IgD-negative memory B cell (primary cell): ENCODE measurements around the gene RNASE8. TPM values are rescaled to one million over a fixed set of nuclear protein-coding genes. Genes with fewer than 3 reads are reported as not detected.
"Not testable (repeated sequence)": the region's sequence is repeated elsewhere in the genome, so short reads cannot be mapped to it uniquely, and the experiment has no call there.

Experiments used
- H3K27ac Mint-ChIP-seq, 3 donors: one replicate each; pipeline ENCODE4 v1.8.0; 2020 to 2022; ENCODE audit warnings: mild to moderate bottlenecking in 3 of 3, mixed read lengths in 3 of 3, moderate library complexity in 1 of 3
- H3K27me3 Mint-ChIP-seq: one replicate; pipeline ENCODE4 v1.8.0; 2021; ENCODE audit warnings: mixed read lengths
- H3K36me3 Mint-ChIP-seq: one replicate; pipeline ENCODE4 v1.8.0; 2020; ENCODE audit warnings: mild to moderate bottlenecking, mixed read lengths
- H3K4me1 Mint-ChIP-seq, 3 donors: one replicate each; pipeline ENCODE4 v1.8.0; 2020 to 2022; ENCODE audit warnings: mixed read lengths in 3 of 3, mild to moderate bottlenecking in 1 of 3
- H3K4me3 Mint-ChIP-seq, 4 donors: one replicate each; pipeline ENCODE4 v1.8.0; 2020 to 2022; ENCODE audit warnings: mild to moderate bottlenecking in 4 of 4, mixed read lengths in 4 of 4, moderate library complexity in 3 of 4
- H3K9me3 Mint-ChIP-seq, 3 donors: one replicate each; pipeline ENCODE4 v1.8.0; 2020 to 2021; ENCODE audit warnings: mixed read lengths in 3 of 3, mild to moderate bottlenecking in 1 of 3
- polyA plus RNA-seq: library from polyadenylated mRNA; unstranded; fragments of 300-500 nt; fragmentation: Illumina TruSeq; gene quantifications from one replicate; pipeline ENCODE4 v1.2.3, GENCODE V29; 2021

RNASE8 gene
- polyA plus RNA-seq, 1 donor from 2014 or later: not detected

- peaks cover 11% of the 10 kb centered on the region for H3K27me3 Mint-ChIP-seq
- peaks cover 0 to 2% (median 0%) of the 10 kb centered on the region in 3 donors for H3K4me1 Mint-ChIP-seq
- H3K9me3 Mint-ChIP-seq: no peaks in the 10 kb centered on the region
- H3K4me3 Mint-ChIP-seq: no peak overlapping the region
- peaks cover 3% of the 10 kb centered on the region for H3K36me3 Mint-ChIP-seq
- no peak overlapping the region for H3K27ac Mint-ChIP-seq
Observed at GRCh38 chr14:21039585-21040369, 17.8 kb upstream of the RNASE8 start.

GRCh38 chr14:21040370-21040925 lies 17.2 kb upstream of the RNASE8 start:
- Mint-ChIP-seq H3K27me3 (peaks cover 14% of the 10 kb centered on the region), H3K27ac (no peak overlapping the region), H3K4me3 (no peak overlapping the region)

GRCh38 chr14:21040941-21041340 lies 16.7 kb upstream of the RNASE8 start:
- not testable (repeated sequence) for H3K36me3 Mint-ChIP-seq, H3K4me3 Mint-ChIP-seq, H3K9me3 Mint-ChIP-seq, H3K27ac Mint-ChIP-seq, H3K4me1 Mint-ChIP-seq
- H3K27me3 Mint-ChIP-seq: peaks cover 14% of the 10 kb centered on the region

More at GRCh38 chr14:21040370-21040925, 17.2 kb upstream of the RNASE8 start:
- no peaks in the 10 kb centered on the region for H3K9me3 Mint-ChIP-seq
- peaks cover 0 to 2% (median 0%) of the 10 kb centered on the region in 3 donors for H3K4me1 Mint-ChIP-seq
- peaks cover 3% of the 10 kb centered on the region for H3K36me3 Mint-ChIP-seq

- peaks cover 15% of the 10 kb centered on the region for H3K27me3 Mint-ChIP-seq
- no peak within 1 kb of the TSS for H3K4me3 Mint-ChIP-seq
- no peaks in the 10 kb centered on the region for H3K9me3 Mint-ChIP-seq
- peaks cover 0 to 2% (median 0%) of the 10 kb centered on the region in 3 donors for H3K4me1 Mint-ChIP-seq
- H3K27ac Mint-ChIP-seq: no peak within 1 kb of the TSS
- H3K36me3 Mint-ChIP-seq: peaks cover 3% of the 10 kb centered on the region
Observed at GRCh38 chr14:21041676-21042433, 15.8 kb upstream of the RNASE8 start, which contains the start of gene RNASE7. Gene RNASE7, plus strand, starts transcription at chr14:21042362. Its CDS starts 631 bp downstream, at chr14:21042993.

- H3K9me3 Mint-ChIP-seq: no peaks in the 10 kb centered on the region
- H3K36me3 Mint-ChIP-seq: peaks cover 3% of the 10 kb centered on the region
- no peaks in the 10 kb centered on the region for H3K4me1 Mint-ChIP-seq
- no peak overlapping the region for H3K4me3 Mint-ChIP-seq
- peaks cover 15% of the 10 kb centered on the region for H3K27me3 Mint-ChIP-seq
- no peak overlapping the region for H3K27ac Mint-ChIP-seq
Observed at GRCh38 chr14:21042918-21043317, 14.7 kb upstream of the RNASE8 start.

- no peaks in the 10 kb centered on the region for H3K4me1 Mint-ChIP-seq
- peaks cover 3% of the 10 kb centered on the region for H3K36me3 Mint-ChIP-seq
- no peaks in the 10 kb centered on the region for H3K9me3 Mint-ChIP-seq
- no peak overlapping the region for H3K4me3 Mint-ChIP-seq
- no peak overlapping the region for H3K27ac Mint-ChIP-seq
- H3K27me3 Mint-ChIP-seq: peaks cover 15% of the 10 kb centered on the region
Observed at GRCh38 chr14:21043387-21043973, 14.1 kb upstream of the RNASE8 start.

GRCh38 chr14:21043974-21044618 lies 13.5 kb upstream of the RNASE8 start:
- H3K4me3 Mint-ChIP-seq: no peak overlapping the region
- peaks cover 3% of the 10 kb centered on the region for H3K36me3 Mint-ChIP-seq
- H3K27me3 Mint-ChIP-seq: peaks cover 15% of the 10 kb centered on the region
- no peak overlapping the region for H3K27ac Mint-ChIP-seq
- H3K9me3 Mint-ChIP-seq: no peaks in the 10 kb centered on the region
- no peaks in the 10 kb centered on the region for H3K4me1 Mint-ChIP-seq

GRCh38 chr14:21047378-21047781 lies 10.2 kb upstream of the RNASE8 start:
- peaks cover 2% of the 10 kb centered on the region for H3K36me3 Mint-ChIP-seq
- no peaks in the 10 kb centered on the region for H3K4me1 Mint-ChIP-seq
- peaks cover 15% of the 10 kb centered on the region for H3K27me3 Mint-ChIP-seq

GRCh38 chr14:21048638-21049037 lies 9.0 kb upstream of the RNASE8 start:
- Mint-ChIP-seq H3K4me3 (no peak overlapping the region), H3K4me1 (no peaks in the 10 kb centered on the region), H3K9me3 (no peaks in the 10 kb centered on the region), H3K27ac (no peak overlapping the region), H3K27me3 (peaks cover 14% of the 10 kb centered on the region), H3K36me3 (no peaks in the 10 kb centered on the region)

More at GRCh38 chr14:21047378-21047781, 10.2 kb upstream of the RNASE8 start:
- no peaks in the 10 kb centered on the region for H3K9me3 Mint-ChIP-seq
- no peak overlapping the region for H3K27ac Mint-ChIP-seq
- no peak overlapping the region for H3K4me3 Mint-ChIP-seq

GRCh38 chr14:21049271-21049673 lies 8.3 kb upstream of the RNASE8 start:
- H3K36me3 Mint-ChIP-seq: no peaks in the 10 kb centered on the region
- H3K4me1 Mint-ChIP-seq: no peaks in the 10 kb centered on the region
- no peak overlapping the region for H3K27ac Mint-ChIP-seq
- peaks cover 12% of the 10 kb centered on the region for H3K27me3 Mint-ChIP-seq
- no peak overlapping the region for H3K4me3 Mint-ChIP-seq
- no peaks in the 10 kb centered on the region for H3K9me3 Mint-ChIP-seq

- Mint-ChIP-seq H3K9me3 (no peaks in the 10 kb centered on the region), H3K4me3 (no peak overlapping the region), H3K27ac (no peak overlapping the region), H3K27me3 (peaks cover 6% of the 10 kb centered on the region), H3K4me1 (no peaks in the 10 kb centered on the region), H3K36me3 (no peaks in the 10 kb centered on the region)
Observed at GRCh38 chr14:21050597-21050996, 7.0 kb upstream of the RNASE8 start.

- Mint-ChIP-seq H3K27ac (no peak overlapping the region), H3K27me3 (peaks cover 5% of the 10 kb centered on the region), H3K36me3 (no peaks in the 10 kb centered on the region), H3K4me1 (no peaks in the 10 kb centered on the region), H3K9me3 (no peaks in the 10 kb centered on the region), H3K4me3 (no peak overlapping the region)
Observed at GRCh38 chr14:21053184-21054122, 4.2 kb upstream of the RNASE8 start.

- H3K9me3 Mint-ChIP-seq: no peaks in the 10 kb centered on the region
- no peak overlapping the region for H3K4me3 Mint-ChIP-seq
- H3K36me3 Mint-ChIP-seq: no peaks in the 10 kb centered on the region
- no peaks in the 10 kb centered on the region for H3K4me1 Mint-ChIP-seq
- H3K27ac Mint-ChIP-seq: no peak overlapping the region
- peaks cover 6% of the 10 kb centered on the region for H3K27me3 Mint-ChIP-seq
Observed at GRCh38 chr14:21054123-21054767, 3.4 kb upstream of the RNASE8 start.
